GM18867 (cell line): Measurements from ENCODE around the gene OLFM2.

Experiments
- ATAC-seq: cut with Tn5 transposase; IDR thresholded peaks from one replicate; pipeline ENCODE4 v1.9.1; 2021; ENCODE audit warnings: mild to moderate bottlenecking, moderate library complexity; ENCODE audit not compliant: unreplicated experiment

The OLFM2 gene

DNA sequence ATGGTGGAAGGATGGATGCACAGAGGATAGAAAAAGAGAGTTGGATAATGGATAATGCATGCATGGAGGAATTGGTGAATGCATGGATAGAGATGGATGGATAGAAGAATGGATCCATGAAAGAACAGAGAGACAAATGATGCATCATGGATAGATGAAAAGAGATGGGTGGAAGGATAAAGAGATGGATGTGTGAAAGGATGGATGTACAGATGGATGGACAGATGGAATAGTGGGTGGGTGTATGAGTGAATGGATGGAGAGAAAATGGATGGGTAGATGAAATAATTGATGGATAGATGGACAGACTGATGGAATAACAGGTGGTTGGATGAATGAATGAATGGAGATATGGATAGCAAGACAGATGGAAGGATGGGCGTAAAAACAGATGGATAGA is 25.7 kb downstream of the OLFM2 start:
- no peak for ATAC-seq

DNA sequence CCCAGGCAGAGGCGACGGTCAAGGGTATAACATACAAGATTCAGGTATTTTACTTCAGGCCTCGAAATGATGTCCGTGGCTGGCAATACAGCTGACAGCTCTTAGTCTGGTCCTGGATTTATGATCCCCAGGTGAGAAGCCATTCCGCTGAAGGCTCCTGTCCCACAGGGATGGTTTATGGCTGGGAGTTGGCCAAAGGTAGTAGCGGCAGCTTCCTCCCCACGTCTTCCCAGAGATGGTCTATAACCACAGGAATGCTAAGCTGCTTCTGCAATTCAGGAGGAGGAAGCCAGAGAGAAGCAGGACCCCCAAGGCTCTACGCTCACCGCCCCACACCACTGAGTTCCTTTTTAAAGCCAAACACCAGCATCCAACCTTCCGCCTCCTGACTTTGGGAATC is 27.1 kb downstream of the OLFM2 start:
- no peak for ATAC-seq

DNA sequence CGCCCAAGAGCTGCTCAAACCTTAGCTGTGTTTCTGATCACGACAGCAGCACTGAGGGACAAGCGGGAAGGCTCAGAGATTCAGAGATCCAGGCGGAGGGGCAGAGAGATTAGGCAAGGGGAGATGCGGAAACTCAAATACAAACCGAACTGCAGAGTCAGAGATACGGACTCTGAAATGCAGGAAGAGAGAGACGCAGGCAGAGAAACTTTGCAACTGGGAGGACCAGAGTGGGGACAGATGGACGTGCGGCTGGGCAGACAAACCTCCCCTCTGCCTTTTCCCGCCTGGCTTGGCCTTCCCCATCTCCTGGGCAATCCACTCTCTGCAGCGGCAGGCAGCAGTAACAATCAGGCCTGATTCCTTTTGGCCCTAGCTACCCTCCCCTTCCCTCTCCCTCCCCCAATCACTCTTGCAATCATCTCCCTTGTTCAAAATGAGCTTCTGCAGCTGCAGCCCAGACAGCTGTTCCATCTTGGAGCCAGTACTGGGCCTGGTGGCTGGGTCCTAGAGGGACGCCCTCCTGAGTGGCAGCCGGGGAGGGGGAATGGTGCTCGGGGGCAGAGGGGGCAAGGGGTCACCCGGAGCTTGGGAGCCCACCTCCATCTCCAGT is 29.7 kb downstream of the OLFM2 start:
- no peak for ATAC-seq

DNA sequence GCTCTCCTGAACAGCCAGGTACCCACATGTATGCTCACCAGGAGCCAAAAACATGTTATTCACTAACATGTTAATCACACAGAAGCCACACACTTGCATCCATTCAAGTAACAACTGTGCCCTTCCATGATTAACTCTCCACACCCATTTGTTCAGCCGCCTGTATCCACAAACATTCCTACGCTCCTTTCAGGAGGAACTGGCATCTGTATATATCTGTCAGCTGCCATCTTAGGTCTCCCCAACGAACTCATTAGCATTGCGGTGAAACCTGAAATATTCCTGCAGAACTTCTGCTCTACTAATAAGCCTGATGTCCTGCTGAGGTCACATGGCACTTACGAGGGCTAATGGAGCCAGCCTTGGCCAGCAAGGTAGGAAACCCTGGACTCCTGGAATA is 33.0 kb downstream of the OLFM2 start:
- no peak for ATAC-seq

DNA sequence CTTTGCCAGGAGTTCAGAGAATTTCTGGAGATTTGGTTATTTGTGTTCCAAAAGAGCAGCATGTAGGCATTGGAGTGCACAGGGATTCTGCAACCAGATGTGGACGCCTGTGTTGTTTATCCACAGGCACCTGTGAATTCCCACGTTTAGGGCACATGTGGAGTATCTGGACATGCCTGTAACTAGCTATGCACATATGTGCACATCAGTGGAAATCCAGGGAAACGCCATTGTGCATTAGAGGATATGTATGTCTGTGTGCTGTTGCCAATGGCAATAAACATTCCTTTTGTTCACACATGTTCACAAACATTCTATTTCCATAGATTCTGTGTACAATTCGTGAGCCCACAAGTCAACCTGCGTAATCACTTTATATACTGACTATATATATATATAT is 34.7 kb downstream of the OLFM2 start:
- no peak for ATAC-seq

DNA sequence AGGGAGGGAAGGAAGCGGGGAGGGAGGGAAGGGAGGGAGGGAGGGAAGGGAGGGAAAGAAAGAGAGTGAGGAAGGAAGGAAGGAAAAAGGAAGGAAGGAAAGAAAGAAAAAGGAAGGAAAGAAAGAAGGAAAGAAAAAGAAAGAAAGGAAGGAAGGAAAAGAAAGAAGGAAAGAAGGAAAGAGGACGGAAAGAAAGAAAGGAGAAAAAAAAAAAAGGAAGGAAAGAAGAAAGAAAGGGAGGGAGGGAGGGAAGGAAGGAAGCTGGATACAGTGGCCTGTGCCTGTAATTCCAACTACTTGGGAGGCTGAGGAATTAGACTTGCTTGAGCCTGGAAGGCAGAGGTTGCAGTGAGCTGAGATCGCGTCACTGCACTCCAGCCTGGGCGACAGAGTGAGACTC is 35.3 kb downstream of the OLFM2 start:
- ATAC-seq, result no peak

DNA sequence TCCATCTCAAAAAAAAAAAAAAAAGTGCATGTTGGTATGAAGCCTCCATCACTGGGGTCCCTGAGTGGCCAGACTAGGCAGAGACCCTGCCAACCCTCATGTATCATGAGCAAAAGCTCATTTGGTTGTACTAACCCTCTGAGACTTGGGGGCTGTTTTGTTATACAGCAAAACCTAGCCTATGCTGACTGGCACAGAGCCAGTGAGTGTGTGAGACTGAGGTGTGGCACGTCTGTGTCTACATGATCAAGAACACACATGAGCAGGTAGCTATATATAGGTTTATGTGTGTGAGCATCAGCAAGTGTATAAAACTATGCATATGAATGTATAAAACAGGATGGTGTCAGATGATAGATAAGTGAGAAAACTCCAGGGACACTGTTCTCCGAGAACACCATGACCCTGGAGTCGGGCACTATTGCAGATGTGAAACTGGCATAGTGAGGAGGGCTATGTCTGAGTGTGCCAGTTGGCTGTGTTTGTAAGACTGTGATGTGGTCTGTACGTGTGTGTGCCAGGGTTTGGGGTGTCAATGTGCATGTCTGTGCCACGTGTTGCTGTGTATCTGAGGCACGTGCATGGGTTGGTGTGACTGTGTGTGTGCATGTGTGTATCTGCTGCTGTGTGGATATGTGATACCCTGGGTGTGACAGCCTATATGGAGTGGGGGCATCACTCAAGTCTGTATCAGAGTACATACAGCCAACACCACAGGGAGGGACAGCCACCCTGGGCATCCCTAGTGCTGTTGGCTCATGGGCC is 44.5 kb downstream of the OLFM2 start:
- no peak for ATAC-seq

DNA sequence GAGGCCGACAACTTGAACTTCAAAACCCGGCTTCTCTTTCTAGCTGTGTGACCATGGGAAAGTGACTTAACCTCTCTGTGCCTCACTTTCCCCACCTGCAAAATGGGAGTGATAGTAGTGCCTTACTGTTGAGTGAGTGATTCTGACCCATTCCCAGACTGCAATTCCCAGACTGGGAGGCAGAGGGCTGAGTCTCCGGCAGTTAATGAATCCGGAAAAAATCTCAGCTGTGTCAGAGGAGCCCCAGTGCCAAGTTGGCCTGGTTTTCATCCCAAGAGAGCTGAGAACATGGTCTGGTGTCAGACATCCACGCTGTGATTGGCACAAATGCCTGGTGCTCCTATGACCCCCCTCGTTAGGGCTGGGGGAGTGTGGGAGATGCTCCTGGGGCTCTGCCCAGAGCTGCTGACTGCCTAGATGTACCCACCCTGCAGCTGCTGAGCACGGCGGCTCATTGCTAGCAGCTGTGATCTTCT is 51.2 kb downstream of the OLFM2 start:
- ATAC-seq, result no peak

DNA sequence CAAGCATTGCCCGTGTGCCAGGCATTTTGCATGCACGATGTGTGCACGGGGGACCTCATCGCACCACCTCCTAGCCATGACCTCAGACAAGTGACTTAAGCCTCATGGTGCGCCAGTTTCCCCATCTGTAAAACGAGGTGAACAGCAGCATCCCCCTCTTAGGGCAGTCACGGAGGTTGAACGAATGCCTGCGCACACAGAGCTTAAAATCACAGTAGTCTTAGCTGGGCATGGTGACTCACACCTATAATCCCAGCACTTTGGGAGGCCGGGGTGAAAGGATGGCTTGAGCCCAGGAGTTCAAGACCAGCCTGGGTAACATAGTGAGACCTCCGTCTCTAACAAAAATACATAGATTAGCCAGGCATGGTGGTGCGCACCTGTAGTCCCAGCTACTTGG is 52.6 kb downstream of the OLFM2 start:
- no peak for ATAC-seq

DNA sequence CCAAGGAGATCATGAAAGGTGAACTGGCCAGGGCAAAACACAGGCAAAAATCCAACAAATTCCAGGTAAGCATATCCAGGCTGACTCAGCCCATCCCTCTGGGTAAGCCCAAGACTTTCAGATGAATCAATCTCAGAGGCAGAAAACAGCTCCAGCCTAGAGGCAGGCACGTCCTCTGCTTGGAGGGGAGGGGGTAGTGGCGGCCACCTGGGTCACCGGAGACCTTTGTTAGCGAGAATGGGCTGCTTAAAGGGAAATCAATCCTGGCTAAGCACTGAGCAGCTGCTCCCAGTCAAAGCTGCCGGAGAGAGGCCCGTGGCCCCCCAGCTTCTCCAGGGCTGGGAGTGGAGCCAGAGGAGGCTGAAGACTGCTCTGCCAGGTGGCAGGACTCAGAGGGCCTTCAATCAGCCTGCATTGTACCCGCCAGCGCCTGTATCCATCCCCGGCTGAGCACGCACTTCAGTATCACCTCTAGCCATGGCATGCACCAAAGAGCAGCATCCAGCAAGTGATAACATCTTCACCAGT is 53.0 kb downstream of the OLFM2 start:
- no peak for ATAC-seq

DNA sequence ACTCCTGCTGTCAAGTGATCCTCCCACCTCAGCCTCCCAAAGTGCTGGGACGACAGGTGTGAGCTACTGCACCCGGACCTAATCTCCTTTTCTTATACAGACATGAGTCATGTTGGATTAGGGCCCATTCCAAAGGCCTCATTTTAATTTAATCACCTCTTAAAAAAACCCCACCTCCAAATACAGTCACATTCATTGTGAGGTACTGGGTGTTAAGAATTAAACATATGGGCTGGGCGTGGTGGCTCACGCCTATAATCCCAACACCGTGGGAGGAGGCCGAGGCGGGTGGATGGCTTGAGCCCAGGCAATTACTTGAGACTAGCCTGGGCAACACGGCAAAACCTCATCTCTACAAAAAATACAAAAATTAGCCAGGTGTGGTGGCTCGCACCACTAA is 54.6 kb downstream of the OLFM2 start:
- no peak for ATAC-seq

DNA sequence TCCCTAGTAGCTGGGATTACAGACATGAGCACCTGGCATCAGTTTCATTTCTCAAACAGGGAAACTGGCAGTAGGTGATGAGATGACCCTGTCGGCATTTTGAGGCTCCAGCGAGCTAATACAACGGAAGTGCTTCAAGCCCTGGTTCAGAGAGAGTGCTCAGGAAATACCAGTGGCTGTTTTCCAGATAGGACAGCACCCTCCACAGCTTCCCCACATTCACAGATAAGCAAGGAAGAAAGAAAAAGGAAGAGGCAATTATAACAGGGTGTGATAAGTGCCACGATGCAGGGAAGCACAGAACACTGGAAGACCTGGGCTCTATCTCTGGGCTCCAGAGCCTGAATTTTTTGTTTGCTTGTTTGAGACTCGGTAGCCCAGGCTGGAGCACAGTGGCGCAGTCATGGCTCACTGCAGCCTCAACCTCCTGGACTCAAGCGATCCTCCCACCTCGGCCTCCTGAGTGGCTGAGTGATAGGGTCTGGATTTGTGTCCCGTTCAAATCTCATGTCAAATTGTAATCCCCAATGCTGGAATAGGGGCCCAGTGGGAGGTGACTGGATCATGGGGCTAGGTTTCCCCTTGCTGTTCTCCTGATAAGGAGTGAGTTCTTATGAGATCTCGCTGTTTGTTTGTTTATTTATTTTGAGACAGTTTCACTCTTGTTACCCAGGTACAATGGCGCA is 57.7 kb downstream of the OLFM2 start:
- no peak for ATAC-seq

DNA sequence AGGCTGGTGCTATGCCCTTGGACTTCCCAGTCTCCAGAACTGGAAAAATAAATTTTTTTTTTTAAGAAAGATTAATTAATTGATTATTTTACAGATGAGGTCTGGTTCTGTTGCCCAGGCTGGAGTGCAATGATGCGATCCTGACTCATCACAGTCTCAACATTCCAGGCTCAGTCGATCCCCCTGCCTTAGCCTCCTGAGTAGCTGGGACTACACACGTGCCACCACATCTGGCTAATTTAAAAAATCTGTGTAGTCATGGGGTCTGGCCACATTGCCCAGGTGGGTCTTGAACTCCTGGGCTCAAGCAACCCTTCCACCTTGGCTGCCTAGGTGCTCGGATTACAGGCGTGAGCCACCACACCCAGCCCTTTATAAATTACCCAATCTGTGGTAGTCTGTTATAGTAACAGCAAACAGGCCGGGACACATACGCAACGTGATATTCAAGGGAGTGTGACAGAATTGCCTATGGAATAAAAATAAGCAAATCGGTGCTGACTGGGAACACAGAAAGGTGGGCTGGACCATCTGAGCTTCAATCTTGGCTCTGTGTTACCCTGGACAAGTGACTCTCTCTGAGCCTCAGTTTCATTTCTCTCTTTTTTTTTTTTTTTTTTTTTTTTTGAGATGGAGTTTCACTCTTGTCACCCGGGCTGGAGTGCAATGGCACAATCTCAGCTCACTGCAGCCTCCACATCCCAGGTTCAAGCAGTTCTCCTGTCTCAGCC is 58.4 kb downstream of the OLFM2 start:
- no peak for ATAC-seq

DNA sequence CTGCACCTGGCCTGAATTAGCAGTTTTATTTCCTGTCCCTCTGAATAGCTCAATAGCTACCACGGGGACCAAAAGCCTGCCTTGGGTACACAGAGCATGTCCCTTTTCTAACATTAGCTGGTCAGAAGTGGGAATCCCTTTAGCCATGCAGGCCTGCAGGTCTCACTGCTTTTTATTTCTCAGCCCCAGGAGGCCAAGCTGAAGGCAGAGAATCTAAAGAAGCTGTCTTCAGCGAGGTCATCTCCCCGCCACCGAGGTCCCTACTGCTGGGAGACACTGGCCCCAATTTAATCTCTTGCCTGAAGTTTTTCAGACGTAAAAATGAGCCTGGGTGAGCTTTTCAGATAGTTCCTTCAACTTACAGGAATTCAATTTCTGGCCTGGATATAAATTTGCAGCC is 60.5 kb downstream of the OLFM2 start:
- no peak for ATAC-seq

DNA sequence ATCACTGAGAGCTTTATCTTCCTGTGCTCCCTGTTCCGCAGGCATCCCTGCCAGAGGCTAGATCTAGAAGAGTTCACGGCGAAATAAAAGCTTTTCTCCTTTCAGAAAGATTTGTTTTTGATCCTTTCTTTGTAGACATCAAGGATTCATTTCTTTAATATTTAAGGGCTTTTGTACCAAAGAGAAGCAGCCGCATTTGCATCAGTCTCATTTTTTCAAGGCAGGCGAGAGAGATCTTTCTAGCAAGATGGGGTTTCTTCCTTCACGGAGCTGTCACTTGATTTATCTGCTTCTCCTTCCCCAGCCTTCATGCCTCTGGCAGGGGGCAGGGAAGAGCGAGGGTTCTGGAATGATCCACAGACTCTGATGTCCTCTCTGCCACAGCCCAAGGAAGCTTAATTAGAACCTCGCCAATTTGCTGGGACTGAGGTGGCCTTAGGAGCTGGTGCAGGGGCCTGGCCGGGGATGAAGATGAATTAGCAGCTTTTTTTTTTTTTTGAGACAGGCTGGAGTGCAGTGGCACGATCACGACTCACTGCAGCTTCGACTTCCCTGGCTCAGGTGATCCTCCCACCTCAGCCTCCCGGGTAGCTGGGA is 61.2 kb downstream of the OLFM2 start:
- ATAC-seq, result no peak

DNA sequence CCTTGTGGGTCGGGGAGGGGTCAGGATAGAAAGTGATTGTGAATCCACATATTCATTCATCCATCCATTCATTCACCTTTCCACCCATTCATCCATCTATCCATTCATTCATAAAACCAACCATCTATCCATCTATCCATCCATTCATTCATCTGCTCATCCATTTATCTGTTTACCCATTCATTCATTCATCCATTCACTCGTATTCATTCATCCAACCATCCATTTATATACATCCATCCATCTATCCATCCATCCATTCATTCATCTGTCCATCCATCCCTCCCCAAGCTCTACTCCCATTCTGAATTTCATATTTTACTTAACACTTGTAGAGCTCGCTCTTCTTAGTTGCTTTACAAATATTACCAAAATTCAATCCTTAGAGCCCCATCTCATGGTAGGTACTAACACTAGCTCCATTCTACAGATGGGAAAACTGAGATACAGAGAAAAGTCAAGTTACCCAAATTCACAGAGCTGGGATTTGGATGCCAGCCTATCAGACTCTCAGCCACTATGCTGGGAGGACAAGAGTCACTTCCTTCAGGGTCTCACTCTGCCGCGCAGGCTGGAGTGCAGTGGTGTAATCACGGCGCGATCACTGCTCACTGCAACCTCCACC is 63.6 kb downstream of the OLFM2 start:
- ATAC-seq, result no peak

DNA sequence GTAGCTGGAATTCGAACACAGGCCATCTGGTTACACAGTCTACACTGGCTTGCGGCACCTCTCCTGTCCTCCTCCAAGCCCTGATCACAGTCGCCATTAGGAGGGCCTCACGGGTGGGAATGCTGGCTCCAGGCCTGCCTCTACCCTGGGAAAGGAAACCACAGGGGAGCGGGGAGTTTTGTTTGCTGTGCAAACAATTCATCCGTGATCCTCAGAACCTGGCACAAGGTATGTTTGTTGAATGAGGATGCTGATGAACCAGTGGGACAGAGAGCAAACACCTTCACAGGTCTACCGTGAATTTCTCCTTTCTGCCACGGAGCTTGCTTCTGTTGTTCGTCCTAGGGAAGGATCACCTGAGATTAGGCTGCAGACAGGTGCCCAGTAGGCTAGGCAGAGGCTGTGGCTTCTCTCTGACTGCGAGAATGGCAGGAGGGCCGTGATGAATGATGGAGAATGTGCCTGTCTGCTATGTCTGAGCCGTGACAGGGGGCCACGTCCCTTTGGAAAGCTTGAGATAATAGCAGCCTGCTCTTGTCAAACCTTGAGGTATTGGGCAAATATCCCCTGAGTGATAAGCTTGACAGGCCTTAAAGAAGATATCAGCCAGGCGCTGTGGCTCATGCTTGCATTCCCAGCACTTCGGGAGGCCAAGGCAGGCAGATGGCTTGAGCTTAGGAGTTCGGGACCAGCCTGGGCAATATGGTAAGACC is 64.5 kb downstream of the OLFM2 start:
- ATAC-seq, result no peak

DNA sequence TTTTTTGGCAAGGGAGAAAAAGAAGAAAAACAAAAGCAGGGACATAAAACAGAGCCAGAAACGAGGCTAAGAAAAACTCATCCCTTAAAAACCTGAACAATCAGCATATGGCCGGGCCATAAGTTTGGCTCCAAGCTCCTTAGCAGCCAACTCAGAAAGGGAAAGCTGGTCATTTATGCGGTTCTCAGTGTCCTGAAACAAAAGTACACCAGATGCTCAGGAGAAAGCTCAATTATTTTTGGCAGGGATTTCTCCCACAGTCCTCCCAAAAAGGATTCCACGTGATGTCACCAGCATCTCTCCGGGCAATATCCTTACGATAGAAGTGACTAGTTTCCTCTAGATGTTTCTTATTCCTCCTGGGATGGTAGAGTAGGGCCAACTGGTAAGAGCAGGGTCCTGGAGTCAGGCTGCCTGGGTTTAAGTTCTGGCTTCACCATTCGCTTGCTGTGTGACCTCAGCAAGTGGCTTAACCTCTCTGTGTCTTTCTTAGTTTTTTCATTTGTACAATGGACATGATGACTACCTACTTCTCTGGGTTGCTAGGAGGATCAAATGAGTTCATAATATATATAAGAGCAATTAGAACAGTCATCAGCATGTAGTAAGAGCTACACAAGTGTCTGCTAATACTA is 67.2 kb downstream of the OLFM2 start:
- ATAC-seq, result no peak
